Measurements from ENCODE around the gene PLXNA1.

The PLXNA1 gene

DNA sequence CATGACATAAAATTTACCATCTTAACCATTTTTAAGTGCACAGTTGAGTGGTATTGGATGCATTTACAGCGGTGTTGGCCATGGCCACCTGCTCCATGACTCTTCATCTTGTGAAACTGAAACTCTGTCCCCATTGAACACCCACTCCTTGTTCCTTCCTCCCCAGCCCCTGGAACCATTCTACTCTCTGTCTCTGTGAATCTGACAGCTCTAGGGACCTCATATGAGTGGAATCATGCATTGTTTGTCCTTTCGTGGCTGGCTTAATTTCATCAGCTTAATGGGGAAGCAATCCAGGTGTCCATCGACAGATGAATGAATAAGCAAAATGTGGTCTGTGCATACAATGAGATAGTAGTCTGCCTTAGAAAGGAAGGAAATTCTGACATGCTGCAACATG lies 42.5 kb downstream of the PLXNA1 start:
- DNase-seq = no peak

DNA sequence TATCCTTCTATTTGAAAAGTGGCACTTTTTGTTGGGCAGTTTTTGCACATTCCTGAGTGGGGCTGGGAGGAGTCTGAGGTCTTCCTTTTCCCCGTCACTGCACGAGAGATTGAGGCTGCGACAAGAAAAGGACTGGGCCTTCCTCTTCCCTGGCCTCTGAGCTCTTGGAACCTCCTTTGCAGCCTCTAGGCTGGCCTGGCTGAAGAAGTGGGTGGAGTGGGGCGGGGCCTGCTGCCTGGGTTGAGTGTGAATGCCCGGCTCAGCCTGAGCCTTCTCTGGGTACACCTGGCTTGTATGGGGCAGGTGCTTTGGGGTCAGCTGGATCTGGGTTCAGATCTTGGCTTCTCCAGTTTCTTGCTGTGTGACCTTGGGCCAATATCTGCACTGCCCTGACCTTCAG lies 43.1 kb downstream of the PLXNA1 start:
- DNase-seq = no peak

DNA sequence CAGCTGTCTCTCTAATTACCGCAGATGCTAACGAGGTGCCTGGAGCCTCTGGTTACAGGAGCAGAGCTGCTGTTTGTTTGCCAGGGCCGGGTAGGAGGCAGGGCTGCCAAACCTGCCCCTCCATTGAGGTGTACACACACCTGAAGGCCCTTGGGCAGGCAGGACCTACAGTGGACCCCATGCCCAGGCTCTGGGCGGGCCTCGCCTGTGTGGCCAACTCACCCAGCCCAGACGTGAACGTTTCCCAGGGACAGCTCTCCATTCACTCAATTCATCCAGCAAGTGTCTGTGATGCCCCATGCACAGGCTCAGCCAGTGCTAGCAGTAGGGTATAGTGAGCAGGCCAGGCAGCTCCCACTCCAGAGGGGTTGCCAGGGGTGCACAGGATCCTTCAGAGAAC lies 43.7 kb downstream of the PLXNA1 start:
- DNase-seq = no peak

DNA sequence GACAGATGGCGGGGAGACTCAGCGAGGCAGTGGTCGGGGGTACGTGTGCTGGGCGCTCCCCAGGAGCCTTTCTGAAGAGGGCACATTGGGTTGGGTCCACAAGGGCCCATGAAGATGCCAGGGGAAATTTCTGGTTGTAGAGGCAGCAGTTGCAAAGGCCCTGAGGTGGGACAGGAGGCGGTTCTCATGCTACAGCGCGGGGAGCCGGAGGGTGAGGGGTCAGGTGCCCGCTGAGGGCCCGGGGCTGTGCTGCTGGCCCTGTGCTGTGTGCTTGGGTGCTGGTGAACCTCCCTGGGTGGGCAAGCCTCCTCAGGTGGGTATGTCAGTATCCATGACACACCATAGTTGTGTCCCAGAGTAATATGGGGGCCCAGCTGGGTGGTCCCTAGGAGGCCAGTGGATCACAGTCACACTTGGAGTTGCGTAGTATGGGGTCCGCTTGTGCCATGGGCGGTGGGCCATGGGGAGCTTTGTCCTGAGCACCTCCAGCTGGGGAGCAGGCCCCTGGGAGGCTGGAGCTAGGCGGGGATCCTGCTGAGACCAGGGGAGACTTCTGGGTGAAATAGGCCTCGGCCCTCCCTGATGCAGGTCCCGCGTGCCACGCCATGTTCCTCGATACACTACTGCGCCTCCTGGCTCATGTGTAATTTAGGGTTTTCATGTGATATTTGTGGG lies 44.3 kb downstream of the PLXNA1 start:
- no peak for DNase-seq

DNA sequence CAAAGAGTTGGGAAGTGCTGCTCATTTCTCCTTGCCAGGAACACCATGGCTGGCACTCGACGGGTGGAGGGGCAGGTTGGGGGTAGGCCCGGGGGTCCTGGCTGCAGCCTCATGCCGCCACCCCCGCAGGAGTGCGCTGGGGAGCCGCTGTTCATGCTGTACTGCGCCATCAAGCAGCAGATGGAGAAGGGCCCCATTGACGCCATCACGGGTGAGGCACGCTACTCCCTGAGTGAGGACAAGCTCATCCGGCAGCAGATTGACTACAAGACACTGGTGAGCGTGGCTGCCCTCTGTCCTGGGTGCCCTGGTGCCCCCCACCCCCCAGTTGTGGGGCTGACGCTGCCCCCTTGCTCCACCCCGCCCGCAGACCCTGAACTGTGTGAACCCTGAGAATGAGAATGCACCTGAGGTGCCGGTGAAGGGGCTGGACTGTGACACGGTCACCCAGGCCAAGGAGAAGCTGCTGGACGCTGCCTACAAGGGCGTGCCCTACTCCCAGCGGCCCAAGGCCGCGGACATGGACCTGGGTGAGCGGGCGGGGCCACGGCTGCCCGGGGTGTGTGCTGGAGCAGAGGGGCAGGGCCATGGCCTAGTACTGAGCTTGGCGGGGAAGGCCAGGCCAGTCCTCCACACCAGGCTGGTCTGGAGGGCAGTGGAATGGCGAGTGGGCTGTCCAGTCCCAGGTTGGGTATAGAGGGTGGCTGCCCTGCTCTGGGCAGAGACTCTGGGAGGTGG lies 45.1 kb downstream of the PLXNA1 start:
- DNase-seq = no peak

DNA sequence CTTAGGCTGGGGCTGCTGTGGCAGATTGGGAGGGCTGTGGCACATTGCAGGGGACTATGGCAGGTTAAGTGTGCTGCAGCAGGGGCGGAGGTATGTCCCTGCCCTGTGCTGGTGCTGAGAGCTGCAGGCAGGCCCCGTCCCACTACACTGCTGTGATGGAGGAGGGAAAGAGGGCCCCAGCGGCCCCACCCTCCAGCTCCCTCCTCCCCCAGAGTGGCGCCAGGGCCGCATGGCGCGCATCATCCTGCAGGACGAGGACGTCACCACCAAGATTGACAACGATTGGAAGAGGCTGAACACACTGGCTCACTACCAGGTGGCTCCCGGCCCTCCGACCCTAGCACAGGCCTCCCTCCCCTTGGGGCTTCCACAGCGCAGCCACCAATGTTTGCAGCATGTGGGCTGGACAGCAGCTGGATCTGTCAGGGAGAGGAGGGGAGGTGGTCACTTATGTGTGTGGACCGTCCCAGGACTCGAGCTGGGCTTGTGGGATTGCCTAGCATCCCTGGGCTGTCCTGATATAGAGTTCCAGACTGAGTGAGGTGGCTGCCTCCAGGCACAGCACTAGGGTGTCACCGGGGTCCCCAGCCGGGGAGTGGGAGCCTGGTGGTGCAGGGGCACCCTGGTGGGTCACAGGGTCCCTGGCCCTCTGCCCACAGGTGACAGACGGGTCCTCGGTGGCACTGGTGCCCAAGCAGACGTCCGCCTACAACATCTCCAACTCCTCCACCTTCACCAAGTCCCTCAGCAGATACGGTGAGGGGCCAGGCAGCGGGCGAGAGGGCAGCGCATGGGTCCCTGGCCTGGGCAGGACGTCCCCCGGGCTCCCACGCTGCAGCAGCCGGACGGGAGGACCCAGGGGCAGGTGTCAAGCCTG lies 46.1 kb downstream of the PLXNA1 start:
- DNase-seq = no peak

DNA sequence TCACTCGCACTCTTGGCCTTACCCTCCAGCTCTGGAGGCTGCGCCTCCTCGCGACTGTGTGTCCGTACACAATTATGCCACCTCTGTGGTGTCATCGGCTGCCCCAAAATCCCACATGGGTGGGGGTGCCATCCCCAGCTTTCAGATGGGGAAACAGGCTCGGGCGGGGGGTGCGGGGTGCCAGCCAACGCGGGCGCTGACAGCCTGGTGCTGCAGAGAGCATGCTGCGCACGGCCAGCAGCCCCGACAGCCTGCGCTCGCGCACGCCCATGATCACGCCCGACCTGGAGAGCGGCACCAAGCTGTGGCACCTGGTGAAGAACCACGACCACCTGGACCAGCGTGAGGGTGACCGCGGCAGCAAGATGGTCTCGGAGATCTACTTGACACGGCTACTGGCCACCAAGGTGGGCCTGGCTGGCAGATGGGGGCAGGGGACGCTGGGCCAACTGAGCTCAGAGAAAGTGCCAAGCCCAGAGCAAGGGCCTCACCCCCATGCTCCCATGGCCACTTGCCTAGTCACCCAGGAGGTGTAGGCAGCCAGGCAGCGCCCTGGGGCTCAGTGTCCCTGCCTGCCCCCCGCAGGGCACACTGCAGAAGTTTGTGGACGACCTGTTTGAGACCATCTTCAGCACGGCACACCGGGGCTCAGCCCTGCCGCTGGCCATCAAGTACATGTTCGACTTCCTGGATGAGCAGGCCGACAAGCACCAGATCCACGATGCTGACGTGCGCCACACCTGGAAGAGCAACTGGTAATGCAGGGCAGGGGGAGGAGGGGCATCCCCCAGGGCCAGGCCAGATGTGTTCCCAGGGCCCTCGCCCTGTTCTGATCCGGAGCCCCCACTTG lies 47.0 kb downstream of the PLXNA1 start:
- no peak for DNase-seq

DNA sequence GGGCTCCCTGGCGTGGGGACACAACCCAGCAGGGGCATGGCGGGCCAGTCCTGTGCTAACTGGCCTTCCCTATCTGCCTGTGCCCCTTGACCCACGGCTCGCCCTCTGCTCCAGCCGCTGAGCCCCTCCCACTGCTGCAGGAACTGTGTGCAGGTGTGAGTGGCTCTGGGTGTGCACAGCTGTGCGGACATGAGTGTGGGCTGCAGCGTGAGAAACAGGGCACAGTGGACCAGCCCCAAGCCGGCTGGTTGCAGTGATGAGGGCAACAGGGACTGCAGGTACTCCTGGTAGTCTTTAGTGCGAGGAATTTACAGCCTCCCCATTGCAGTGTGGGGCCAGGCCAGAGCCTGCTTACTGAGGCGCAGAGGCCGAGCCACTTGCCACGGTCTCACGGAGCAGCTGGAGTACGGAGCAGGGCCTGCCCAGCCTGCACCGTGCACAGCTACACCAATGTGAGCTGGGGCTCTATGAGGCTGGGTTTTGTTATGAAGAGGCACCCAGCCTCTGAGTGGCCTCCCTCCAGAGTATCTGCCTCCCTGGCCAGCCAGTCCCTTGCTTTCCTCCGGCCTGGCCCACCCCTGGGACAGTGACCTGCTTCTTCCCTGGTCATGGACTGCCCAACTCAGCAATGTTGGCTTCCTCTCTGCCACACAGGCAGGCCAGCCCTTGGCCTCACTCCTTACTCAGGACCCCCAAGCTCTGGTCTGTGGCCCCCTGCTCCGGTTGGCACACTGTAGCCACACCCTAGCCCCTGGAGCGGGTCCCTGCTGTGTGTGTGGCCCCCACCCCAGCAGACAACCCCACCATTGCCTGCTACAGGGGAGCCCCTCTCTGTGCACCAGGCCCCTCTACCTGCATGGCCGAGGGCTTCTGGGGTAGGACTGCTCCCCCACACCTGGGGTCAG lies 47.8 kb downstream of the PLXNA1 start:
- no peak for DNase-seq

DNA sequence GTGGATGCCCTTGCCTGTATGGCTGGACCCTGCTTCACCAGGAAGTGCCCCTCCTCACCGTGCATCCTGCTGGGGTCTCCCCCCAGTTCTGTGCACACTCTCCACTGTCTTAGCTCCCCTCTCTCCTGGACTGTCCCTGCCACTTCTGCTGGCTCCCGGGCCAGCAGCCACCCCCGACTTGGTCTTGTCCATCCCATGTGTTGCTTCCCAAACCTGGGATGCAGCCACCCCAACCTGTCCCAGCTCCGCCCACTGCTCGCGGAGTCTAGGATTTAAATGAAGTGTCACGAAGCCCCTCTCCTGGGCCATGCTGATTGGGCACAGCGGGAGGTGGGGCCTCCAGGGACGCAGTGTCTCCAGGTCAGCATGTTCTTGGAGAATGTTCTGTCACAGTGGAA lies 48.5 kb downstream of the PLXNA1 start:
- DNase-seq = no peak

DNA sequence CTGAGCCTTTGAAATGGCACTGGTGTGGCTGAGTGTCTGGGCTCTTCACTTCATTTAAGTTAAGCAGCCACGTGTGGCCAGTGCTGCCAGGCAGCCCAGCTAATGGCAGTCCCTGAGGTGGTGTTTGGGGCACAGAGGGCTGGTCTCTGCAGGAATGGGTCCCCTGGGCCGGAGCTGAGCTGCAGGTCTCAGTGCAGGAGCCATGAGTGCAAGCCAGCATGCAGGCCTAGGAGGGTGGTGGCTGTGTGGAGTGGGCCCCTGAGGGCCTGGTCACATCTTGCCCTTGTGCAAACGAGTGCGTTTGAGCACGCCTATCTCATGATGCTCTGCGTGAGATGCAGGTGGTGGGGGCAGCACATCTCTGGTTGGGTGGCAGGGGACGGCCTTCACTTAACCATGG lies 48.9 kb downstream of the PLXNA1 start:
- no peak for DNase-seq

DNA sequence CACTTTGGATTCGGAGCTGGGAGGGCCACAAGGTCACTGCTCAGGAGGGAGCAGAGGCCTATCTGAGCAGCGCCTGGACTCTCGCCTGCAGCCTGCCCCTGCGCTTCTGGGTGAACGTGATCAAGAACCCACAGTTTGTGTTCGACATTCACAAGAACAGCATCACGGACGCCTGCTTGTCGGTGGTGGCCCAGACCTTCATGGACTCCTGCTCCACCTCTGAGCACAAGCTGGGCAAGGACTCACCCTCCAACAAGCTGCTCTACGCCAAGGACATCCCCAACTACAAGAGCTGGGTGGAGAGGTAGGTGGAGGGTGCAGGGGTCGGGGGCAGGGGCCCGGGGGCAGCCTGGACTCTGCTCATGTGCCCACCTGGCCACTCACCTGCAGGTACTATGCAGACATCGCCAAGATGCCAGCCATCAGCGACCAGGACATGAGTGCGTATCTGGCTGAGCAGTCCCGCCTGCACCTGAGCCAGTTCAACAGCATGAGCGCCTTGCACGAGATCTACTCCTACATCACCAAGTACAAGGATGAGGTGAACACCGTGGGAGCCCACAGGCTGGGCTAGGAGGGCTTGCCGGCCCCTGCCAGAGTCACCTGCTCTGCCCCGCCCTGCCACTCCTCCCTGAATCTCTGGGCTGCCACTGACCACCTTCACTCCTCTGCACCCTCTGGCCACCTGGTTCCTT lies 49.5 kb downstream of the PLXNA1 start:
- no peak for DNase-seq
